ENCODE results near the gene LRRC8B. TPM values are rescaled to one million over a fixed set of nuclear protein-coding genes. Genes with fewer than 3 reads are reported as not detected.

The LRRC8B gene
- total RNA-seq, 1 experiment from 2014 or later = 42.9 TPM

DNA sequence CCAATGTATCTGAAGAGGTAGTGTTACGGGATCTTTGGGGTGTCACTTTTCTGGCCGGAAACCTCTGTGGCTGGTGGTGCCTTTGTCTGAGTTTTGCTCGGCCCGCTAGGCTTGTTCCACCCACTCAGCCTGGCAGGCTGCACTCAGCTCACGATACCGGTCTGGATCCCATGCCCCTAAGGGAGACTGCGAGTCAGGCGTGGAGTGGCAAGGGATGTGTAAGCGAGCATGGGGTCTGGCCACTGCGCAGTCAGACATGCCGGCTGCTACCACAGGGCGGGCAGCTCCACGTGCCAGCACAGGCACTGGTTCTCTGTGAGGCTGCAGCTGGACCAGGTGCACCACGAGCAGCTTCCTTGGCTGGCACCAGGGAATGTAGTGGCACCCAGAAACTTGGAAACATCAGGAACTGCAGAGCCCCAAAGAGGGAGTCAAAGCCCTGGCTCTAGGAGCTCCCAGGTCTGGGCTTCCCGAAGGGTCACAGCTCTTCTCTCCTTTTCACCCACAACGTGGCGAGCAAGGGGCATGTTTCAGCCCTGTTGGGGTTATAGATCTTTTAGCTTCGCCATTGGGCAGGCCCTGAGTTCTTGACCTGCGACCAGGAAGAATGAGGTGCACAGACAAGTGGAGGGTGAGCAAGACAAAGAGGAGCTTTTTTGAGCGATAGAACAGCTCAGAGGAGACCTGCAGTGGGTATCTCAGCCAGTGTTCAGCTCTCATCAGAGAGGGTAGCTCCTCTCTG lies 84.5 kb downstream of the LRRC8B start:
- Mint-ChIP-seq H3K27ac (ENCODE audit: unreplicated experiment) (no peak overlapping the region), H3K9me3 (ENCODE audit: low read depth, unreplicated experiment) (no peaks in the 10 kb centered on the region), H3K36me3 (ENCODE audit: insufficient read depth, unreplicated experiment) (no peaks in the 10 kb centered on the region), H3K27me3 (ENCODE audit: unreplicated experiment) (peaks cover 11% of the 10 kb centered on the region), H3K4me3 (ENCODE audit: low read depth, unreplicated experiment) (no peak overlapping the region), H3K4me1 (ENCODE audit: low read depth, unreplicated experiment) (peaks cover 18% of the 10 kb centered on the region)
- intact Hi-C loops (cut with micrococcal nuclease; ENCODE audit: unreplicated experiment) = no loop called here
- TF ChIP-seq, protein P1, sequence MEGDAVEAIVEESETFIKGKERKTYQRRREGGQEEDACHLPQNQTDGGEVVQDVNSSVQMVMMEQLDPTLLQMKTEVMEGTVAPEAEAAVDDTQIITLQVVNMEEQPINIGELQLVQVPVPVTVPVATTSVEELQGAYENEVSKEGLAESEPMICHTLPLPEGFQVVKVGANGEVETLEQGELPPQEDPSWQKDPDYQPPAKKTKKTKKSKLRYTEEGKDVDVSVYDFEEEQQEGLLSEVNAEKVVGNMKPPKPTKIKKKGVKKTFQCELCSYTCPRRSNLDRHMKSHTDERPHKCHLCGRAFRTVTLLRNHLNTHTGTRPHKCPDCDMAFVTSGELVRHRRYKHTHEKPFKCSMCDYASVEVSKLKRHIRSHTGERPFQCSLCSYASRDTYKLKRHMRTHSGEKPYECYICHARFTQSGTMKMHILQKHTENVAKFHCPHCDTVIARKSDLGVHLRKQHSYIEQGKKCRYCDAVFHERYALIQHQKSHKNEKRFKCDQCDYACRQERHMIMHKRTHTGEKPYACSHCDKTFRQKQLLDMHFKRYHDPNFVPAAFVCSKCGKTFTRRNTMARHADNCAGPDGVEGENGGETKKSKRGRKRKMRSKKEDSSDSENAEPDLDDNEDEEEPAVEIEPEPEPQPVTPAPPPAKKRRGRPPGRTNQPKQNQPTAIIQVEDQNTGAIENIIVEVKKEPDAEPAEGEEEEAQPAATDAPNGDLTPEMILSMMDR (IDR thresholded peaks at IDR 0.05; ENCODE audit: unreplicated experiment) = no peak
- CTCF ChIA-PET = no interaction called here
- no TSS peak for BruUV-seq (replicated peaks)
- no peak for DNase-seq

DNA sequence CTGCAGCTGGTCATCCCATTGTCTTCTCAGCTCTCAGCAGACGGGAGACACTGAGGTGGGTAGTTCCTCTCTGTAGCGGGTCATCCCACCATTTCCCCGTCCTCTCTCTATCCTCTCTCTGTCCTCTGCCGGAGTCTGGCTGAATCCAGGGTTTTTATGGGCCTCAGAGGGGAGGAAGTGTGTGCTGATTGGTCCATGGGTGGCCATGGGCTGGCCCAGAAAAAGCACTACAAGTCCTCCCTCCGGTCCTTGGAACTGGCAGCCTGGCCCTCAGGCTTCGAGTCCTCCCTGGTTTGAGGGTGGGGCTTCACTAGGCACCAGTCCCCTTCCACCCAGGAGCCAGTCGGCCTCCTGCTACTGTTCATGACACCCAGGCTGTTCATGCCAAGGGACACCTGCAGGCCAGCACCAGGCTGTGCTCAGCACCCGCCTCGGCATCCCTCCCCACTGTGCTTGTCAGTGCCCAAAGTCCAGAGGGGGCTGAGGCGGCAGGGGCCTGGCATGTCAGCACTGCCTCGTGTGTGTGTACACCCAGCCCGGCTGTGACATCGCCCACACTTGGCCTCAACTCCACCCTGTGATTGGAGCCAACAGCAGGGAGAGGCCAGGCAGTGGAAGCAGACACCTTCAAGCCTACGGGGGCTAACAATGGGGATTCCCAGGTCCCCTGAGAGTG lies 85.3 kb downstream of the LRRC8B start:
- CTCF ChIA-PET = no interaction called here
- intact Hi-C loops (cut with micrococcal nuclease; ENCODE audit: unreplicated experiment) = no loop called here
- H3K27ac Mint-ChIP-seq (ENCODE audit: unreplicated experiment) = no peak overlapping the region

DNA sequence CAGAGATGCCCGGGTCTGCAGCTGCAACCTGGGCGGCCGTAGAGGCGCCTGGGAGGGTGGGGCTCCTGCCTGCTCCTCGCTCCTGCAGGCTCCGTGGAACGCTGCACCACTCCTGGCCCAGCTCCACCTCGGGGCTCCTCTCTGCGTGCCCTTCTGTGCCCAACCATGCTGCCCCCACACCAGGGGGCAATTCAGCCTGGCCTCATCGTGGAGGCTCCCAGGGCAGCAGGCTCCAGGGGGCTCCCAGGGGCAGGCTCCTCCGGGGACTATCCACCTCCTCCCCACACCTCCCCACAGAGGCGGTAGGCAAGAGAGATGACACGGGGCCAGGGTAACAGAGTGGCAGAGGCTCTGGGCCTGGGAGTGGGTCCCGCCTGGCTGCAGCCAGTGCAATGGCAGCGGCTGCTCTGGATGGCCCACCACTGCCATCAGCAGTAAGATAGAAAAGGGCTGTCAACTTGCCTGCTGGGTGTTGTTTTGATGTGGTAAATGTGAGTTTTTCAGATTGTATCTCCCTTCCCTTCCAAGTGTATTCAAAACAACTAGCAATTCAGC lies 85.9 kb downstream of the LRRC8B start:
- CTCF ChIA-PET = no interaction called here
- no TSS peak for BruUV-seq (replicated peaks)
- Mint-ChIP-seq H3K9me3 (ENCODE audit: low read depth, unreplicated experiment) (no peaks in the 10 kb centered on the region), H3K27me3 (ENCODE audit: unreplicated experiment) (peaks cover 11% of the 10 kb centered on the region), H3K36me3 (ENCODE audit: insufficient read depth, unreplicated experiment) (no peaks in the 10 kb centered on the region), H3K4me3 (ENCODE audit: low read depth, unreplicated experiment) (no peak overlapping the region), H3K27ac (ENCODE audit: unreplicated experiment) (no peak overlapping the region), H3K4me1 (ENCODE audit: low read depth, unreplicated experiment) (peaks cover 9% of the 10 kb centered on the region)
- intact Hi-C loops (cut with micrococcal nuclease; ENCODE audit: unreplicated experiment) = no loop called here
- no peak for DNase-seq
- TF ChIP-seq, protein P1 (IDR thresholded peaks at IDR 0.05; ENCODE audit: unreplicated experiment) = no peak

More for the DNA sequence above, 85.3 kb downstream of the LRRC8B start:
- Mint-ChIP-seq H3K4me1 (ENCODE audit: low read depth, unreplicated experiment) (peaks cover 15% of the 10 kb centered on the region), H3K4me3 (ENCODE audit: low read depth, unreplicated experiment) (no peak overlapping the region), H3K9me3 (ENCODE audit: low read depth, unreplicated experiment) (no peaks in the 10 kb centered on the region), H3K27me3 (ENCODE audit: unreplicated experiment) (peaks cover 11% of the 10 kb centered on the region), H3K36me3 (ENCODE audit: insufficient read depth, unreplicated experiment) (no peaks in the 10 kb centered on the region)
- no TSS peak for BruUV-seq (replicated peaks)
- DNase-seq = no peak
- TF ChIP-seq, protein P1 (IDR thresholded peaks at IDR 0.05; ENCODE audit: unreplicated experiment) = no peak

DNA sequence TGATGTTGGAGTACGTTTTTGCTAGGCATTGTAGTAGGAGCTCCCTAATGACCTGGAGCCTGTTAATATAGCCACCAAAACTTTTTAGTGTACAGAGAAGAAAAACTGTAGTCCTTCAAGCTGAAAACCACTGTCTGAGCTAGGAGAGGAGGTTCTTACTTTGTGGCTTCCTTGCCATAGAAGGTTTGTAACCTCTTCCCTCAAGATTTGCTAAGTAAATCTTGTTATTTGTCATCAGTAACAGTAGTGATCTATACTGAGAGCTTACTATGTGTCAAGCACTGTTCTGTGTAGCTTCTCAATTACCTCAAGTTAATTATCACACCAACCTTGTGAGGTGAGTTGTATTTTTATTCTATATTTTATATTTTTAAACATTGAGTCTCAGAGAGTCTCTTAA lies 87.1 kb downstream of the LRRC8B start:
- intact Hi-C loops (cut with micrococcal nuclease; ENCODE audit: unreplicated experiment) = no loop called here
- Mint-ChIP-seq H3K9me3 (ENCODE audit: low read depth, unreplicated experiment) (no peaks in the 10 kb centered on the region), H3K4me3 (ENCODE audit: low read depth, unreplicated experiment) (no peak overlapping the region), H3K27ac (ENCODE audit: unreplicated experiment) (no peak overlapping the region), H3K36me3 (ENCODE audit: insufficient read depth, unreplicated experiment) (no peaks in the 10 kb centered on the region), H3K27me3 (ENCODE audit: unreplicated experiment) (peaks cover 11% of the 10 kb centered on the region), H3K4me1 (ENCODE audit: low read depth, unreplicated experiment) (no peaks in the 10 kb centered on the region)
- no TSS peak for BruUV-seq (replicated peaks)
- CTCF ChIA-PET = interaction anchor here (0.6 kb wide), 2 partner anchors 391 to 1229 kb away, joined by 3 to 4 read pairs; no protein-coding TSS in a partner anchor
- no peak for DNase-seq
- TF ChIP-seq, protein P1 (IDR thresholded peaks at IDR 0.05; ENCODE audit: unreplicated experiment) = no peak
